KMS-11 (cell line): ENCODE data around the gene MAPK9.

Source experiments
- H2AFZ ChIP-seq: fragments of 200-600 bp; sonication (generic); 2 replicates; pipeline ENCODE4 v1.6.1; 2016; ENCODE audit warnings: antibody characterized with exemption, mixed run types, low read depth
- H3K27ac ChIP-seq: fragments of 200-600 bp; sonication (generic); 2 replicates; pipeline ENCODE4 v1.6.1; 2016; ENCODE audit warnings: mild to moderate bottlenecking, mixed run types
- H3K27me3 ChIP-seq: fragments of 200-600 bp; sonication (generic); 2 replicates; pipeline ENCODE4 v1.6.1; 2017; ENCODE audit warnings: mild to moderate bottlenecking, low read depth, mixed run types, moderate library complexity; ENCODE audit not compliant: insufficient read depth
- H3K36me3 ChIP-seq: fragments of 200-600 bp; sonication (generic); 2 replicates; pipeline ENCODE4 v1.6.1; 2017; ENCODE audit warnings: mild to moderate bottlenecking, mixed run types; ENCODE audit not compliant: insufficient read depth
- H3K4me1 ChIP-seq: fragments of 200-600 bp; sonication (generic); 2 replicates; pipeline ENCODE4 v1.6.1; 2016; ENCODE audit warnings: mild to moderate bottlenecking, low read depth, mixed run types; ENCODE audit not compliant: poor library complexity, severe bottlenecking
- H3K4me2 ChIP-seq: fragments of 200-600 bp; sonication (generic); 2 replicates; pipeline ENCODE4 v1.7.0; 2016; ENCODE audit warnings: mild to moderate bottlenecking, mixed run types
- H3K4me3 ChIP-seq: fragments of 200-600 bp; sonication (generic); IDR thresholded peaks from 2 replicates; pipeline ENCODE4 v1.6.1; 2017; ENCODE audit warnings: low read depth, low read length, mixed read lengths; ENCODE audit not compliant: insufficient read depth
- H3K79me2 ChIP-seq: fragments of 200-600 bp; sonication (generic); 2 replicates; pipeline ENCODE4 v1.6.1; 2016; ENCODE audit warnings: low read depth, mixed run types; ENCODE audit not compliant: insufficient read depth
- H3K9ac ChIP-seq: fragments of 200-600 bp; sonication (generic); 2 replicates; pipeline ENCODE4 v1.6.1; 2016; ENCODE audit warnings: mild to moderate bottlenecking, mixed run types
- H4K20me1 ChIP-seq: fragments of 200-600 bp; sonication (generic); 2 replicates; pipeline ENCODE4 v1.6.1; 2016; ENCODE audit warnings: mild to moderate bottlenecking, mixed run types; ENCODE audit not compliant: insufficient read depth
- TF ChIP-seq, protein P1 (sequence below): fragments of 200-600 bp; sonication (generic); conservative IDR thresholded peaks from 2 replicates; pipeline ENCODE4 v1.6.1; 2017; ENCODE audit warnings: low read depth, mild to moderate bottlenecking, antibody characterized with exemption, low read length, moderate library complexity, mixed read lengths

MAPK9 gene

DNA sequence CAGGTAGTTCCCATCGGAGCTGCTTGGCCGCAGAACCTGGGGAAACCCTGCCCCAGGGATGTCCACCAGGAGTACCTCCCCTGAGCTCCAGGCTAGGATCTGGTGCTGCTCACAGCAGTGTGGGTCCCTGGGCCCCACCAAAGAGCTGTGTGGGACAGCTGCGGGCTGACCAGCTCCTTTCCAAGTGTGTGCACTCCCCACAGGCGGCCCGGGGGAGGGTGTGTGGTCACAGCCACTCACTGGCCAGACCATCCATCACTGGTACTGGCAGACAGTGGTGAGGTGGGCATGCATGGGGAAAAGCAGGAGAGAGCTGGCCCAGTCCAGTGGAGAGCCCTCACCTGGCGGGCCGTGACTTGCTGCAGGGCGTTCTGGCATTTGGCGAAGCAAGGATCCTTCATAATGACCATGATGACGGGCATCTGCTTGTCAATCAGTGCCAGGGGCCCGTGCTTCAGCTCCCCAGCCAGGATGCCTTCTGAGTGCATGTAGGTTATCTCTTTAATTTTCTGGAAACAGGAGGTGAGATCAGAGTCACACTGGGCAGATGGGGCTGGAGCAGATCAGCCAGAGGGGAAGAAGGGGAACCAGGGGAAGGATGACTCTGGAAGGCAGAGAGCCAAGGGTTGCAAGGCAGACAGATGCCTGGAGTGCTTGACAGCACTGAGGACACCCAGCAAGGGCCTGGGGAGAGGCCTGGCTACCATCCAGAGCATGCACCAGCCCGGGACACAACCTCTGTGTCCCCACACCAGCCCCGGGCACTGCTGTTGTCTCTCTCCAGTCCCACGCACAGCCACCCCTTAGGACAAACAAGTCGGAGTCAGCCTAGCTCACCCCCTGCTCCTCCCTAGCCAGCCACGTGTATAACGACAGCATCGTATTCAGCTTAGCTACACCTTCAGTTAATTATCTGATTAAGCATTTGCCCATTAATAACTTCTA lies 12.8 kb upstream of the MAPK9 start:
- Histone ChIP-seq H3K79me2 (no peaks in the 10 kb centered on the region), H2AFZ (no peak overlapping the region), H3K4me1 (no peaks in the 10 kb centered on the region), H3K27me3 (no peaks in the 10 kb centered on the region), H3K36me3 (no peaks in the 10 kb centered on the region), H3K9ac (no peak overlapping the region), H3K4me2 (no peak overlapping the region), H3K4me3 (no peak overlapping the region), H4K20me1 (no peaks in the 10 kb centered on the region), H3K27ac (no peak overlapping the region)
- TF ChIP-seq, protein P1, sequence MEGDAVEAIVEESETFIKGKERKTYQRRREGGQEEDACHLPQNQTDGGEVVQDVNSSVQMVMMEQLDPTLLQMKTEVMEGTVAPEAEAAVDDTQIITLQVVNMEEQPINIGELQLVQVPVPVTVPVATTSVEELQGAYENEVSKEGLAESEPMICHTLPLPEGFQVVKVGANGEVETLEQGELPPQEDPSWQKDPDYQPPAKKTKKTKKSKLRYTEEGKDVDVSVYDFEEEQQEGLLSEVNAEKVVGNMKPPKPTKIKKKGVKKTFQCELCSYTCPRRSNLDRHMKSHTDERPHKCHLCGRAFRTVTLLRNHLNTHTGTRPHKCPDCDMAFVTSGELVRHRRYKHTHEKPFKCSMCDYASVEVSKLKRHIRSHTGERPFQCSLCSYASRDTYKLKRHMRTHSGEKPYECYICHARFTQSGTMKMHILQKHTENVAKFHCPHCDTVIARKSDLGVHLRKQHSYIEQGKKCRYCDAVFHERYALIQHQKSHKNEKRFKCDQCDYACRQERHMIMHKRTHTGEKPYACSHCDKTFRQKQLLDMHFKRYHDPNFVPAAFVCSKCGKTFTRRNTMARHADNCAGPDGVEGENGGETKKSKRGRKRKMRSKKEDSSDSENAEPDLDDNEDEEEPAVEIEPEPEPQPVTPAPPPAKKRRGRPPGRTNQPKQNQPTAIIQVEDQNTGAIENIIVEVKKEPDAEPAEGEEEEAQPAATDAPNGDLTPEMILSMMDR, result no peak

GRCh38 chr5:180304016-180304292 lies 12.1 kb upstream of the MAPK9 start:
- Histone ChIP-seq H3K4me3 (no peak overlapping the region), H3K27ac (no peak overlapping the region), H3K27me3 (no peaks in the 10 kb centered on the region), H4K20me1 (no peaks in the 10 kb centered on the region), H3K79me2 (no peaks in the 10 kb centered on the region), H3K4me1 (no peaks in the 10 kb centered on the region), H3K36me3 (no peaks in the 10 kb centered on the region), H2AFZ (no peak overlapping the region), H3K4me2 (no peak overlapping the region), H3K9ac (no peak overlapping the region)
- TF ChIP-seq, protein P1, result no peak

DNA sequence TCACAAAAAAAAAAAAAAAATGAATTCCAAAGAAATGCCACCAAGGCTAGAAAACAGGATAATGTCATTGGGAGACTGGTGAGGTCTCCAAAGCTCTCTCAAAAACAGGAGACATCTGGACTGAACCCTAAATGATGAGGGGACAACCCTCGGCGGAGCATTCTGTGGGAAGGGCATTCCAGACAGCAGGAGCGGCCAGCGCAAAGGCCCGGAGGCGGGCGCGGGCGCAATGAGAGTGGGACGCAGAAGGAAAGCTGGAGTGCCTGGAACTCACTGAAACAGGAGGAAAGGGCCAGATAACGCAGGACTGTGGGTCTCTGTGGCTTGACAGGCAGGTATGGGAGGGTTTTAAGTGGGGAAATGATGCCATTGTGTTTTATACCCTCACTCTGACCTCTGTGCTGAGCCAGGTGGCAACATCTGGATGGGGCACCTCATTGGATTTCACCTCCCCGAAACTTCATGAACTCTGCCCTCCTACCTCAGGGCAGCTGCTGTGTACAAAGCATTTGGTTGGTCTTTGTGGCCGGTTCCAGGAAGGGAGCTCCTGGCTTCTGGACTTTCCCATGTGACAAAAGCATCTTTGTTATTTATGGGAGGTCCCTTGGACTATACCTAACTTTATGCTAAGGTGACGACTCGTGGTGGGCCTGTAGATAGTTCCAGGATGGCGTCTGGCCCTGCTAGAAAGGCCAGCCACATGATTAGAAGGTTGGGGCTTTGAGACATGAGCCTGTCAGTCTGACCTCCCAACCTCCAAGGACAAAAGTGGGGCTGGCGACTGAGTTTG lies 11.5 kb upstream of the MAPK9 start:
- Histone ChIP-seq H3K27me3 (no peaks in the 10 kb centered on the region), H3K9ac (no peak overlapping the region), H4K20me1 (no peaks in the 10 kb centered on the region), H3K4me1 (no peaks in the 10 kb centered on the region), H3K36me3 (no peaks in the 10 kb centered on the region), H3K79me2 (no peaks in the 10 kb centered on the region), H3K27ac (no peak overlapping the region), H3K4me2 (no peak overlapping the region), H2AFZ (no peak overlapping the region), H3K4me3 (no peak overlapping the region)
- TF ChIP-seq, protein P1, result no peak

- TF ChIP-seq, protein P1, result no peak
- Histone ChIP-seq H3K36me3 (no peaks in the 10 kb centered on the region), H3K4me1 (no peaks in the 10 kb centered on the region), H3K9ac (no peak overlapping the region), H3K4me2 (no peak overlapping the region), H4K20me1 (no peaks in the 10 kb centered on the region), H3K27me3 (no peaks in the 10 kb centered on the region), H3K27ac (no peak overlapping the region), H2AFZ (no peak overlapping the region), H3K79me2 (no peaks in the 10 kb centered on the region), H3K4me3 (no peak overlapping the region)
These were observed 10.4 kb upstream of the MAPK9 start for GRCh38 chr5:180302256-180302655.
